Measurements from ENCODE around the gene PIK3IP1.

PIK3IP1 gene

DNA sequence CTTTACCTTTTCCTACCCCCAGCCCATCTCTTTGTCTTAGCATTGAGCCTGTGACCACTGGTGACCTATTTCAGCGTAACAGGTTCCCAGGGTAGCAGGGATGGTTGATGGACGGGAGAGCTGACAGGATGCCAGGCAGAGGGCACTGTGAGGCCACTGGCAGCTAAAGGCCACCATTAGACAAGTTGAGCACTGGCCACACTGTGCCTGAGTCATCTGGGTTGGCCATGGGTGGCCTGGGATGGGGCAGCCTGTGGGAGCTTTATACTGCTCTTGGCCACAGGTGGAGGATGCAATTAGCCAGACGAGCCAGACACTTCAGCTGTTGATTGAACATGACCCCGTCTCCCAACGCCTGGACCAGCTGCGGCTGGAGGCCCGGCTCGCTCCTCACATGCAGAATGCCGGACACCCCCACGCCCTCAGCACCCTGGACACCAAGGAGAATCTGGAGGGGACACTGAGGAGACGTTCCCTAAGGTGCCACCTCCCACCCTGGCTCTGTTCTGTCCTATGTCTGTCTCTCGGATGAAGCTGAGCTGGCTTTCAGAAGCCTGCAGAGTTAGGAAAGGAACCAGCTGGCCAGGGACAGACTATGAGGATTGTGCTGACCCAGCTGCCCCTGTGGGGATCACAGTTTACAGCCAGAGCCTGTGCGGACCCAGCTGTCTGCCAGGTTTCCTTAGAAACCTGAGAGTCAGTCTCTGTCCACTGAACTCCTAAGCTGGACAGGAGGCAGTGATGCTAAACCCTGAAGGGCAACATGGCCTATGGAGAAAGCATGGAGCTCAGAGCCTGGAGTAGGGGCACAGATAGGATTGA, 29.8 kb downstream of the PIK3IP1 start:
- H3K27ac ChIP-seq = no peak overlapping the region
- TF ChIP-seq CTCF (IDR thresholded peaks at IDR 0.05) = no peak
- TF ChIP-seq ZFX (IDR thresholded peaks at IDR 0.05; ENCODE audit: borderline replicate concordance) = no peak

- TF ChIP-seq CTCF (IDR thresholded peaks at IDR 0.05) = no peak
Measured at GRCh38 chr22:31260474-31260856, 31.8 kb downstream of the PIK3IP1 start.

DNA sequence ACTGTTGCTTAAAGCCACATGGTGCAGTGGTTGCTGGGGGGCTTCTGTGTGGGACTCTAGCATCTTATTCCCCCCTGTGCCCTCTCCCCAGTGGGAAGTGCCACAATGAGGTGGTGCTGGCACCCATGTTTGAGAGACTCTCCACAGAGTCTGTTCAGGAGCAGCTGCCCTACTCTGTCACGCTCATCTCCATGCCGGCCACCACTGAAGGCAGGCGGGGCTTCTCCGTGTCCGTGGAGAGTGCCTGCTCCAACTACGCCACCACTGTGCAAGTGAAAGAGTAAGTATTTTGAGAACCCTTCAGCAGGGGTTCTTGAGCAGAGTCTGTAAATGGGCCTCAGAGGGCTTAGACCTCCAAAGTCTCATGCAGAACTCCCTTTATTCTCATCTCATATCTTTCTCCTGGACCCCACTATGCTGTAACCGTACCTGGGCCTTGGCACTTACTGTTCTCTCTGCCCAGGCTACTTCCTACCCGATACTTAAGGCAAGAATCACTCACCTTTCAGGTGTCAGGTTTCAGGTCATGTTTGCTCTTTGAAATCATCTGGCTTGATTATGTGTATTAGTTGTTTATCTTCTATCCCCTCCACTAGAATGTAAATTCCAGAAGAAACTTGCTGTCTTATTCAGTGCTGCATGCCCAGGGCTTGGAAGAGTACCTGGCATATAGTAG, 32.4 kb downstream of the PIK3IP1 start:
- no peak for TF ChIP-seq ZFX (IDR thresholded peaks at IDR 0.05; ENCODE audit: borderline replicate concordance)
- TF ChIP-seq CTCF (IDR thresholded peaks at IDR 0.05) = no peak
- H3K27ac ChIP-seq = peak overlapping the region; percentile 61

More at GRCh38 chr22:31260474-31260856, 31.8 kb downstream of the PIK3IP1 start:
- peak overlapping the region; percentile 61 for H3K27ac ChIP-seq

DNA sequence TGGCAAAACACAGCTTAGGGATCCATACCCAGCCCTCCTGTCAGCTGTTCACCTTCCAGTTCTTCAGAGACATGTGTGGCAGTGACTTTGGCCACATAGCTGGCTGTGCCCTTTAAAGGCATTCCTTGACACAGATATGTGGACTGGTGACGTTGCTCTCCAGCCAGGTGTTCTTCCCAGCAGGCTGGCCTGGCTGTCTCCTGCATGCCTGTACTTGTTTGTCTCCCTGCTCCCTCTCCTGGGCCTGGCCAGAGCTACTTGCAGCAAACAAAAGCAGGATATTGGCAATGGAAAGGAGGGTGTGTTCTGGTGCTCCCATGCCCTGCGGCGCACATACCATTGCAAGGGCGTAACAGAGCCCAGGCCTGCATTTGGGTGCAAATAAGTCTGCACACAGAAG, 38.3 kb downstream of the PIK3IP1 start:
- peak overlapping the region; percentile 6; the same call in 1 of the 2 replicates for H3K27ac ChIP-seq
- no peak for TF ChIP-seq ZFX (IDR thresholded peaks at IDR 0.05; ENCODE audit: borderline replicate concordance)
- no peak for TF ChIP-seq CTCF (IDR thresholded peaks at IDR 0.05)

DNA sequence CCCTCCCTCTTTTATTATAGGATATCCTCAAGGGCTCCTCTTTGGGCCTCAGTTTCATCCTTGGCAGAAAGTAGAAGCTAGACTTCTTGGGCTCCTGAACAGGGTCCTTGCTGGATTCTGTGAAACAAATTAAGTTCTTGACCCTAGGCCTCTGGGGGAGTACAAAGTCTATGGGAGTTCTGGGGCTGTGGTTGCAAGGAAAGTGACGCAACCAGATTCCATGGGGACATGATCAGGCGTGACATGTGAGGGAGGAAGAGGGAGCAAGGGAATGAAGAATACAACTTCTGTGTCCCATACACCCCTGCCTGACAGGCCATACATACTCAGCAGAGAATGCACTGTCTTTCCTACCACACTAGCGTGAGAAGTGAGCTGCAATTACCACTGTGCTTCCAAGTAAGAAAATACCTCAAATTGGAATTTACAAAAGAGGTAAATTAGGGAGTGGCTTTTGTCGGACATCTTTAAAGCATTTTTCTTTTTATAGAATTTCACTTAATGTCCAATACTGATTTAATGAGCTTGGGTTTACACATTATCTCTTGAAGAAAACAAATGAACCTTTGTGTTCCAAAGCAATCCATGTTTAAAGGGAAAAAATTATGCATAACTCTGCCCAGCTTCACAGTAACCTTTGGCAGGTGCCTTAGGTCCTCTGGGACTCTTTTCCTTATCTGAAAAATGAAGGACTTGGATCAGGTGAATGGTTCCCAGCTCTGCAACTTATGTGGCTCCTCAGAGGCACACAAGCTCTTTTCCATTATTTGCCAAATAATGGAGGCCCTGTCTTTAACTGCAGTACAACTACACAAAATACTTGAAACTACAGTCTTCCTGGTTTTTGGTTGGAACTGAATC, 41.3 kb downstream of the PIK3IP1 start:
- TF ChIP-seq CTCF (IDR thresholded peaks at IDR 0.05) (no peak), ZFX (IDR thresholded peaks at IDR 0.05; ENCODE audit: borderline replicate concordance) (no peak)
- H3K27ac ChIP-seq = no peak overlapping the region

DNA sequence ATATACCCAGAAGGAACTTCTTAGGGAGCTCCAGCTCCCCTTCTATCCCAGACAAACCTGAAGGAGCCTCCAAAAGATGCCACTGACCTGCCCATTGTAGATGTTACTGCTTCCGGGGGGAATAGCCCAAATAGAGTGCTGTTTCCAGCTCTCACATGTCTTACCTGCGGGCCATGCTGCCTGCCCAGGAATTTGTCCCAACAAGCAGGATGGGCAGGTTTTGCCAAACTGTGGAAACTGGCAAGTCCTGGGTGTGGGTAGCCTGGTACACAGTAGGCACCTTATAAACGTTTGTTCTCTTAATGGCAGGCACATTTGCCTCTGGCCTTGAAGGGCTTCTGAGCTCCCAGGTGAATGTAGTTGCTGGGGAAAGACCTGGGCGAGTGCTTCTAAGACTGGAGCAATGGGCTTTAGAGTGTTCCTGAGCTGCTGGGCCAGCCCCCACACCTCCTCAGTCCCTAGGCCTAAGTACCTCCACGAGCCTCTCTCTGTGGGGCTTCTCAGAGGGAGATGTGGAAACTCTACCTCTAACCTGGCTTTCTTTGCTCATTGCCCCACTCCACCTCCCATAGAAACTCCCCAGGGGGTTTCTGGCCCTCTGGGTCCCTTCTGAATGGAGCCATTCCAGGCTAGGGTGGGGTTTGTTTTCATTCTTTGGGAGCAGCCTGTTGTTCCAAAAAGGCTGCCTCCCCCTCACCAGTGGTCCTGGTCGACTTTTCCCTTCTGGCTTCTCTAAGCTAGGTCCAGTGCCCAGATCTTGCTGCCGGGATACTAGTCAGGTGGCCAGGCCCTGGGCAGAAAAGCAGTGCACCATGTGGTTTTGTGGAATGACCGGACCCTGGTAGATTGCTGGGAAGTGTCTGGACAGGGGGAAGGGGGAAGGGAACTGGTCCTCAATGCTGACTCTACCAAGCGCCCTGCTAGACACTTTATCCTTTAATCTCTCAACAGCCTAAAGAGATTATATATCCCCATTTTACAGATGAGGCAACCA, 43.0 kb downstream of the PIK3IP1 start:
- TF ChIP-seq CTCF (IDR thresholded peaks at IDR 0.05) (no peak), ZFX (IDR thresholded peaks at IDR 0.05; ENCODE audit: borderline replicate concordance) (no peak)
- peak overlapping the region; percentile 58 for H3K27ac ChIP-seq

Measured in 22Rv1 (cell line).